ENCODE results near the gene BAZ2B. TPM values are rescaled to one million over a fixed set of nuclear protein-coding genes. Genes with fewer than 3 reads are reported as not detected.

The BAZ2B gene
- total RNA-seq, 1 donor from 2014 or later = 69.8 TPM

GRCh38 chr2:159454185-159454584 is 162.2 kb downstream of the BAZ2B start:
- Histone ChIP-seq H3K79me2 (ENCODE audit: insufficient read depth, low read length) (no peaks in the 10 kb centered on the region), H3K27me3 (ENCODE audit: insufficient read depth, low read length) (no peaks in the 10 kb centered on the region), H3K9me3 (ENCODE audit: insufficient read depth, low read depth, low read length) (no peaks in the 10 kb centered on the region), H3K27ac (ENCODE audit: low read depth, low read length) (no peak overlapping the region), H2AFZ (ENCODE audit: low read depth, low read length) (no peak overlapping the region), H3K9ac (ENCODE audit: low read length) (no peak overlapping the region), H3K4me3 (ENCODE audit: insufficient read depth, low read depth, low read length) (no peak overlapping the region), H3K4me2 (ENCODE audit: low read length) (no peak overlapping the region), H4K20me1 (ENCODE audit: insufficient read depth, low read length) (peaks cover 3% of the 10 kb centered on the region), H3K4me1 (ENCODE audit: insufficient read depth, low read length) (no peaks in the 10 kb centered on the region), H3K36me3 (ENCODE audit: insufficient read depth, low read length) (no peaks in the 10 kb centered on the region)
- Mint-ChIP-seq H3K9me3 (ENCODE audit: unreplicated experiment) (no peaks in the 10 kb centered on the region), H3K27ac (ENCODE audit: unreplicated experiment) (no peak overlapping the region), H3K36me3 (ENCODE audit: low read depth, unreplicated experiment) (no peaks in the 10 kb centered on the region), H3K4me1 (ENCODE audit: low read depth, unreplicated experiment) (peaks cover 12% of the 10 kb centered on the region), H3K4me3 (ENCODE audit: unreplicated experiment) (no peak overlapping the region), H3K27me3 (ENCODE audit: low read depth, unreplicated experiment) (no peaks in the 10 kb centered on the region)
- TF ChIP-seq CTCF (IDR thresholded peaks at IDR 0.05; ENCODE audit: insufficient read depth, low read depth, low read length) (no peak), EZH2 (IDR thresholded peaks at IDR 0.05; ENCODE audit: insufficient read depth, low read length) (no peak)
- peak; percentile 9 for DNase-seq (ENCODE audit: low read depth)
- no peak for FAIRE-seq

GRCh38 chr2:159450180-159450579 is 166.2 kb downstream of the BAZ2B start:
- Histone ChIP-seq H3K4me1 (ENCODE audit: insufficient read depth, low read length) (no peaks in the 10 kb centered on the region), H3K27ac (ENCODE audit: low read depth, low read length) (no peak overlapping the region)
- H3K9me3 Mint-ChIP-seq (ENCODE audit: unreplicated experiment) = peaks cover 2% of the 10 kb centered on the region

More at GRCh38 chr2:159450180-159450579, 166.2 kb downstream of the BAZ2B start:
- Histone ChIP-seq H3K4me2 (ENCODE audit: low read length) (no peak overlapping the region), H2AFZ (ENCODE audit: low read depth, low read length) (no peak overlapping the region), H3K36me3 (ENCODE audit: insufficient read depth, low read length) (peaks cover 3% of the 10 kb centered on the region), H3K9ac (ENCODE audit: low read length) (no peak overlapping the region), H3K79me2 (ENCODE audit: insufficient read depth, low read length) (no peaks in the 10 kb centered on the region), H4K20me1 (ENCODE audit: insufficient read depth, low read length) (no peaks in the 10 kb centered on the region), H3K9me3 (ENCODE audit: insufficient read depth, low read depth, low read length) (no peaks in the 10 kb centered on the region), H3K4me3 (ENCODE audit: insufficient read depth, low read depth, low read length) (no peak overlapping the region), H3K27me3 (ENCODE audit: insufficient read depth, low read length) (no peaks in the 10 kb centered on the region)
- Mint-ChIP-seq H3K4me1 (ENCODE audit: low read depth, unreplicated experiment) (peaks cover 8% of the 10 kb centered on the region), H3K4me3 (ENCODE audit: unreplicated experiment) (no peak overlapping the region), H3K36me3 (ENCODE audit: low read depth, unreplicated experiment) (peaks cover 5% of the 10 kb centered on the region), H3K27ac (ENCODE audit: unreplicated experiment) (peak overlapping the region; percentile 15), H3K27me3 (ENCODE audit: low read depth, unreplicated experiment) (no peaks in the 10 kb centered on the region)
- DNase-seq (ENCODE audit: low read depth) = no peak
- TF ChIP-seq EZH2 (IDR thresholded peaks at IDR 0.05; ENCODE audit: insufficient read depth, low read length) = no peak
- TF ChIP-seq CTCF (IDR thresholded peaks at IDR 0.05; ENCODE audit: insufficient read depth, low read depth, low read length) = no peak
- no peak for FAIRE-seq

Data from astrocyte (in vitro differentiated cells and primary cell).